Caco-2 (cell line): Measurements from ENCODE around the gene JAG2. TPM values are rescaled to one million over a fixed set of nuclear protein-coding genes. Genes with fewer than 3 reads are reported as not detected.

Experiments
- BruUV-seq: library from RNA; stranded (reverse); fragments of 400-500 nt; replicated peaks from 2 replicates; lab custom pipeline; 2021; lab: Mats Ljungman, UMichigan
- CTCF ChIA-PET: fragments of 300-600 bp; sonication (Branson Sonifier 250); formaldehyde crosslinking; loops from one replicate; lab custom pipeline; 2022; ENCODE audit warnings: antibody characterized with exemption; lab: Charles Lee
- POLR2A ChIA-PET: fragments of 300-600 bp; sonication (Branson Sonifier 250); formaldehyde crosslinking; loops from one replicate; lab custom pipeline; 2022; ENCODE audit warnings: antibody characterized with exemption; lab: Charles Lee
- DNase-seq, 2 experiments: peaks; one replicate each; pipeline versions ENCODE4 v3.0.0 to v3.0.0-alpha.2; 2020 to 2022
- H3K27me3 ChIP-seq: replicated peaks from 2 replicates; pipeline ENCODE4 v1.6.0; 2011; ENCODE audit warnings: low read length; ENCODE audit not compliant: control insufficient read depth, insufficient read depth
- H3K36me3 ChIP-seq: 2 replicates; pipeline ENCODE4 v1.5.1; 2011; ENCODE audit warnings: low read length; ENCODE audit not compliant: control insufficient read depth, insufficient read depth
- H3K4me1 ChIP-seq: fragments of 250-450 bp; sonication (Bioruptor Pico); 2 replicates; pipeline ENCODE4 v1.5.1; 2020; ENCODE audit warnings: mild to moderate bottlenecking
- H3K4me3 ChIP-seq: 2 replicates; pipeline ENCODE4 v1.5.1; 2011; ENCODE audit warnings: low read depth, mild to moderate bottlenecking, control low read depth, low read length
- H3K9me3 ChIP-seq: fragments of 250-450 bp; sonication (Bioruptor Pico); 2 replicates; pipeline ENCODE4 v1.5.1; 2020; ENCODE audit warnings: mild to moderate bottlenecking, moderate library complexity
- H3K27ac Mint-ChIP-seq: one replicate; pipeline ENCODE4 v1.8.0; 2022; ENCODE audit warnings: mixed read lengths; ENCODE audit not compliant: unreplicated experiment
- H3K27me3 Mint-ChIP-seq: one replicate; pipeline ENCODE4 v1.8.0; 2022; ENCODE audit warnings: mixed read lengths; ENCODE audit not compliant: insufficient read depth, unreplicated experiment
- H3K36me3 Mint-ChIP-seq: one replicate; pipeline ENCODE4 v1.8.0; 2022; ENCODE audit warnings: mild to moderate bottlenecking, mixed read lengths; ENCODE audit not compliant: insufficient read depth, unreplicated experiment
- H3K4me1 Mint-ChIP-seq: one replicate; pipeline ENCODE4 v1.8.0; 2022; ENCODE audit warnings: low read depth, mixed read lengths; ENCODE audit not compliant: unreplicated experiment
- H3K4me3 Mint-ChIP-seq: one replicate; pipeline ENCODE4 v1.8.0; 2022; ENCODE audit warnings: mild to moderate bottlenecking, moderate library complexity, mixed read lengths; ENCODE audit not compliant: unreplicated experiment
- H3K9me3 Mint-ChIP-seq: one replicate; pipeline ENCODE4 v1.8.0; 2022; ENCODE audit warnings: mixed read lengths; ENCODE audit not compliant: unreplicated experiment
- intact Hi-C: fragments of 100-400 bp; cut with micrococcal nuclease; formaldehyde crosslinking; loops from one replicate; pipeline ENCODE4 v1.10.0; 2022; ENCODE audit not compliant: unreplicated experiment
- total RNA-seq: library from RNA; stranded (reverse); gene quantifications from 2 replicates; pipeline ENCODE4 v1.2.3, GENCODE V29; 2022
- TF ChIP-seq, protein P1 (sequence below), 2 experiments: fragments of 200-600 bp in 1 of 2; IDR thresholded peaks; 1 replicate in 1 of 2; 2 replicates in 1 of 2; pipeline versions ENCODE4 v1.5.1 to v1.8.0; 2011 to 2022; ENCODE audit warnings: antibody characterized with exemption in 1 of 2, control low read depth in 1 of 2, inconsistent platforms in 1 of 2, low read depth in 1 of 2, low read length in 1 of 2, mild to moderate bottlenecking in 1 of 2, moderate library complexity in 1 of 2; ENCODE audit not compliant: insufficient read depth in 1 of 2, severe bottlenecking in 1 of 2, unreplicated experiment in 1 of 2

Gene JAG2
- total RNA-seq, 1 experiment from 2014 or later: 43.0 TPM

DNA sequence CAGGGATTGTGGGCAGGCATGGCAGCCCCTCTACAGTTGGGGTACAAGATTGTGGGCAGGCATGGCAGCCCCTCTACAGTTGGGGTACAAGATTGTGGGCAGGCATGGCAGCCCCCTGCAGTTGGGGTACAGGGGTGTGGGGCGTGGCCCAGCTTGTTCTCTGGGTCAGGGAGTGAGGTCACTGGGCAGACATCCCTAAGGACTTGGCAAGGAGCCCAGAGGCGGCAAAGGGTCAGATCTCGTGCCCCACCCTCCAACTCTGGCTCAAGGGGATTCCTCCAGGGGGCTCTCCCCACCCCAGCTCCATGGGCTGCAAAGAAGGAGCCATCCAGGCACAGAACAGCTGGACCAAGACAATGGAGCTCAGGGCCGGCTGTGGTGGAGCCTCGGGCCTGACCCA lies 38.3 kb upstream of the JAG2 start:
- intact Hi-C loops: no loop called here
- ChIA-PET POLR2A (interaction anchor here (0.6 kb wide), 1 partner anchor 78 kb away, joined by 5 read pairs; no protein-coding TSS in a partner anchor), CTCF (interaction anchor here (0.8 to 1.4 kb wide), 2 partner anchors 127 to 145 kb away, joined by 4 to 6 read pairs; no protein-coding TSS in a partner anchor)
- H3K27me3 ChIP-seq: no peaks in the 10 kb centered on the region
- 0 out of 2 replicates have a peak, but pooled peaks cover 1% of the 10 kb centered on the region for H3K36me3 ChIP-seq
- TF ChIP-seq, protein P1, sequence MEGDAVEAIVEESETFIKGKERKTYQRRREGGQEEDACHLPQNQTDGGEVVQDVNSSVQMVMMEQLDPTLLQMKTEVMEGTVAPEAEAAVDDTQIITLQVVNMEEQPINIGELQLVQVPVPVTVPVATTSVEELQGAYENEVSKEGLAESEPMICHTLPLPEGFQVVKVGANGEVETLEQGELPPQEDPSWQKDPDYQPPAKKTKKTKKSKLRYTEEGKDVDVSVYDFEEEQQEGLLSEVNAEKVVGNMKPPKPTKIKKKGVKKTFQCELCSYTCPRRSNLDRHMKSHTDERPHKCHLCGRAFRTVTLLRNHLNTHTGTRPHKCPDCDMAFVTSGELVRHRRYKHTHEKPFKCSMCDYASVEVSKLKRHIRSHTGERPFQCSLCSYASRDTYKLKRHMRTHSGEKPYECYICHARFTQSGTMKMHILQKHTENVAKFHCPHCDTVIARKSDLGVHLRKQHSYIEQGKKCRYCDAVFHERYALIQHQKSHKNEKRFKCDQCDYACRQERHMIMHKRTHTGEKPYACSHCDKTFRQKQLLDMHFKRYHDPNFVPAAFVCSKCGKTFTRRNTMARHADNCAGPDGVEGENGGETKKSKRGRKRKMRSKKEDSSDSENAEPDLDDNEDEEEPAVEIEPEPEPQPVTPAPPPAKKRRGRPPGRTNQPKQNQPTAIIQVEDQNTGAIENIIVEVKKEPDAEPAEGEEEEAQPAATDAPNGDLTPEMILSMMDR (IDR thresholded peaks at IDR 0.05; ENCODE audit: insufficient read depth in 1 of 2, low read depth in 1 of 2, low read length in 1 of 2, severe bottlenecking in 1 of 2, unreplicated experiment in 1 of 2): no peak
- no peak overlapping the region for H3K4me3 Mint-ChIP-seq
- H3K9me3 Mint-ChIP-seq: no peaks in the 10 kb centered on the region
- DNase-seq: no peak
- no peaks in the 10 kb centered on the region for H3K4me1 Mint-ChIP-seq
- peaks cover 36% of the 10 kb centered on the region for H3K36me3 Mint-ChIP-seq
- H3K27me3 Mint-ChIP-seq: no peaks in the 10 kb centered on the region
- no peaks in the 10 kb centered on the region for H3K9me3 ChIP-seq
- 0 out of 2 replicates have a peak, but pooled peaks cover 3% of the 10 kb centered on the region for H3K4me1 ChIP-seq
- BruUV-seq: no TSS peak
- no peak overlapping the region for H3K27ac Mint-ChIP-seq
- H3K4me3 ChIP-seq: no peak overlapping the region

- CTCF ChIA-PET: no interaction called here
Measured at GRCh38 chr14:105205673-105206208, 37.2 kb upstream of the JAG2 start.

GRCh38 chr14:105204931-105205672 lies 36.5 kb upstream of the JAG2 start:
- Histone ChIP-seq H3K9me3 (no peaks in the 10 kb centered on the region), H3K4me3 (no peak overlapping the region), H3K27me3 (no peaks in the 10 kb centered on the region), H3K4me1 (0 out of 2 replicates have a peak, but pooled peaks cover 3% of the 10 kb centered on the region), H3K36me3 (no peaks in the 10 kb centered on the region)
- no TSS peak for BruUV-seq
- no peaks in the 10 kb centered on the region for H3K9me3 Mint-ChIP-seq
- ChIA-PET CTCF (interaction anchor here (2.4 kb wide), 1 partner anchor 147 kb away, joined by 11 read pairs; no protein-coding TSS in a partner anchor), POLR2A (no interaction called here)
- H3K36me3 Mint-ChIP-seq: peaks cover 39% of the 10 kb centered on the region
- no peak overlapping the region for H3K4me3 Mint-ChIP-seq
- intact Hi-C loops: no loop called here
- H3K27me3 Mint-ChIP-seq: no peaks in the 10 kb centered on the region
- no peaks in the 10 kb centered on the region for H3K4me1 Mint-ChIP-seq
- TF ChIP-seq, protein P1 (IDR thresholded peaks at IDR 0.05; ENCODE audit: insufficient read depth in 1 of 2, low read depth in 1 of 2, low read length in 1 of 2, severe bottlenecking in 1 of 2, unreplicated experiment in 1 of 2): no peak
- H3K27ac Mint-ChIP-seq: no peak overlapping the region
- DNase-seq: no peak

More at GRCh38 chr14:105205673-105206208, 37.2 kb upstream of the JAG2 start:
- TF ChIP-seq, protein P1 (IDR thresholded peaks at IDR 0.05; ENCODE audit: insufficient read depth in 1 of 2, low read depth in 1 of 2, low read length in 1 of 2, severe bottlenecking in 1 of 2, unreplicated experiment in 1 of 2): no peak
- Mint-ChIP-seq H3K27me3 (no peaks in the 10 kb centered on the region), H3K4me1 (no peaks in the 10 kb centered on the region), H3K9me3 (no peaks in the 10 kb centered on the region), H3K4me3 (no peak overlapping the region), H3K27ac (no peak overlapping the region), H3K36me3 (peaks cover 36% of the 10 kb centered on the region)
- DNase-seq: no peak
- POLR2A ChIA-PET: no interaction called here
- Histone ChIP-seq H3K4me1 (0 out of 2 replicates have a peak, but pooled peaks cover 3% of the 10 kb centered on the region), H3K4me3 (no peak overlapping the region), H3K27me3 (no peaks in the 10 kb centered on the region), H3K9me3 (no peaks in the 10 kb centered on the region), H3K36me3 (no peaks in the 10 kb centered on the region)
- BruUV-seq: no TSS peak
- intact Hi-C loops: no loop called here
